GM21723 (cell line): Measurements from ENCODE around the gene NRSN2.
"Not testable (repeated sequence)": the region's sequence is repeated elsewhere in the genome, so short reads cannot be mapped to it uniquely, and the experiment has no call there.

Source experiments
- ATAC-seq: cut with Tn5 transposase; IDR thresholded peaks from one replicate; pipeline ENCODE4 v1.9.1; 2021; ENCODE audit warnings: mild to moderate bottlenecking, moderate library complexity; ENCODE audit not compliant: unreplicated experiment

Gene NRSN2

DNA sequence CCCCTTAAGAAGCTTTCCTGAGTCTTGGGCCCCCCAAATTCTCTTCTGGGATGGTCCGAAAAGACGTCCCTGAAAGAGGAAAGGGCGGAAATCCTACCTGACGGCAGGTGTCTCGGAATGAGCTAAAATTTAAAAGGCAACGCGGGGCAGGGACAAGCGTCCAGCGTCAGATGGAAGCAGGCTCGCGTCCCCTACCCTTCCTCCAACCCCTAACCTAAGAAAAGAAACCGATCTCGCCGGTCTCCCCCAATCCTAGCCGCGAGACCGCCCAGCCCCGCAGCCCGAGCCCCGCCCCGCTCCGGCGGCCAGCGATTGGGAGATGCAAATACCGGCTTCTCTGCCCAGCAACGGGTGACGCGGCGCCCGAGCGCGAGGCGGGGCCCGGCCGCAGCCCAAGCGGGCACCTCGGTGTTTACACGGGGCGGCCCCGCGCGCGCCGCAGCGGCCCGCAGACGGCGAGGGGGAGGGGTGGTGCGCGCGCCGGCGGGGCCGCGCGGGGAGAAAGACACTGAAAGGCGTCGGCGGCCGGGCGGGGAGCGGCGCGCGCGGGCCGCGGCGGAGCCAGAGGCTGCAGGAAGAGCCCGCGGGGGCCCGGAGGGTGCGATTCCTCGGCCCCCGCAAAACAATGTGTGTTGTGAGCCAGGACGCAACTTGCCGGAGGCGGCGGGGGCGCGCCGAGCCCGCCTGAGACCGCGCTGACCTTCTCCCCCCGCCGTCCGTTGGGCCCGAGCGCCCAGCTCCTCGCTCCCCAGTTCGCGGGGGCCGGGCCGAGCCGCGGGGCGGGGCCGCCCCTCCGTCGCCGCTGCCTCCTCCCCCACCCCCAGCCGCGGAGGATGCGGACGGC is 21.6 kb upstream of the NRSN2 start, which contains the start of gene SOX12:
SOX12 (plus strand) TSS at position 508 of the 844 bp plus-strand sequence. CDS start 373 bp downstream, outside the sequence.
- ATAC-seq = peak; percentile 67

DNA sequence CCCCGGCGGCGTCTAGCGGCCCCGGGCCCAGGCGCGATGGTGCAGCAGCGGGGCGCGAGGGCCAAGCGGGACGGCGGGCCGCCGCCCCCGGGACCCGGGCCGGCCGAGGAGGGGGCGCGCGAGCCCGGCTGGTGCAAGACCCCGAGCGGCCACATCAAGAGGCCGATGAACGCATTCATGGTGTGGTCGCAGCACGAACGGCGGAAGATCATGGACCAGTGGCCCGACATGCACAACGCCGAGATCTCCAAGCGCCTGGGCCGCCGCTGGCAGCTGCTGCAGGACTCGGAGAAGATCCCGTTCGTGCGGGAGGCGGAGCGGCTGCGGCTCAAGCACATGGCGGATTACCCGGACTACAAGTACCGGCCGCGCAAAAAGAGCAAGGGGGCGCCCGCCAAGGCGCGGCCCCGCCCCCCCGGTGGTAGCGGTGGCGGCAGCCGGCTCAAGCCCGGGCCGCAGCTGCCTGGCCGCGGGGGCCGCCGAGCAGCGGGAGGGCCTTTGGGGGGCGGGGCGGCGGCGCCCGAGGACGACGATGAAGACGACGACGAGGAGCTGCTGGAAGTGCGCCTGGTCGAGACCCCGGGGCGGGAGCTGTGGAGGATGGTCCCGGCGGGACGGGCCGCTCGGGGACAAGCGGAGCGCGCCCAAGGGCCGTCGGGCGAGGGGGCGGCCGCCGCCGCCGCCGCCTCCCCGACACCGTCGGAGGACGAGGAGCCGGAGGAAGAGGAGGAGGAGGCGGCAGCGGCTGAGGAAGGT is 20.8 kb upstream of the NRSN2 start:
- ATAC-seq = no peak

DNA sequence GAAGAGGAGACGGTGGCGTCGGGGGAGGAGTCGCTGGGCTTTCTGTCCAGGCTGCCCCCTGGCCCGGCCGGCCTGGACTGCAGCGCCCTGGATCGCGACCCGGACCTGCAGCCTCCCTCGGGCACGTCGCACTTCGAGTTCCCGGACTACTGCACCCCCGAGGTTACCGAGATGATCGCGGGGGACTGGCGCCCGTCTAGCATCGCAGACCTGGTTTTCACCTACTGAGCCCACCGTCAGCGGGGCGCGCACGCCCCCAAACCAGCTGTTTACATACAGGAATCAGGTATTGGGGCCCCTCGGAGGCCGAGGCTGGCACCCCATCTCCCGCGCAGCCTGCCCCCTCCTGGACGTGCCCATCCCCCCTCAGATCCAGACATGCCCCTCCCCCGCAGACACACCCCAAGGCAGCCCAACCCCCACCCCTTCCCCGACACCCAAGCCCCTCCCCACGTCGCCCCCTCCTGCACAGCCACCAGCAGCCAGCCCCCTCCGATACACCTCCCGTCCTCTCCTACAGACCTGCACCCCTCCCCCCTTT is 20.2 kb upstream of the NRSN2 start:
- ATAC-seq = no peak

DNA sequence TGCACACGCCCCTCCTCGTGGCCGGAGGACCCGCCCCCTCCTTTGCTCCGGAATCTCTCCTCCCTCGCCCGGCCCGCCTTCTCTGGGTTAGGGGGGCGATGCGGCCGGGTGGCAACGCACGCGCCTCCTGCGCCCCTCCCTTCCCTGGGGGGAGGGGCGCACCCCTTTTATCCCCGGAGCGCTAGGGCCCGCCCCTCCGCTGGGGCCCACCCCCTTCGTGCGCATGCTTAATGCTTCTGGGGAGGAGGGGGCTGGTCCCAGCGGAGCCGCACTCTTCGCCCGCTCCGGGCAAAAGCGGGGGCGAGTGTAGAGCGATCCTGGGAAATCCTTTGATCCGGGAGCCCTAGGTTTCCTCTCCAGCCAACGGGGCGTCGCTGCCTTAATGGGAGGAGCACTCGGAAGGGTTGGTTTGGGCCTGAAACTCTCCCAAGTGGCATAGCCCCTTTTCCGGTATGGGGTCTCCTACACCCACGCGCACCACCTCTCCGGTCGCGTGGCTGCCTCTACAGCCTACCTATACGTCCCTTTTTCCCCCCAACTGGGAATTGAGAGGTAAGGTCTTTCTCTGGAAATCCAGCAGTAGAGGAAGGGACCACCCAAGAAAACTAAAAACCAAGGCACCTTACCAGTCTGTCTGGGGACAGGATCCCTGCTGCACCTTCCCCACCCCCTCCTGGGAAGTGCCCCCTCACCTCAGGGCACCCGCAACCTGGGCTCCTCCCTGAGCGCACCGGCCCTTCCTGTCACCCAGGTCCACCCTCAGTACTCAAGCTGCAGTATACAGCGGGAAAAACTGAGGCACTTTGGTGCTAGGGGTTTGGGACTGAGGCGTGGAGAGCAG is 19.5 kb upstream of the NRSN2 start:
- peak; percentile 27 for ATAC-seq

DNA sequence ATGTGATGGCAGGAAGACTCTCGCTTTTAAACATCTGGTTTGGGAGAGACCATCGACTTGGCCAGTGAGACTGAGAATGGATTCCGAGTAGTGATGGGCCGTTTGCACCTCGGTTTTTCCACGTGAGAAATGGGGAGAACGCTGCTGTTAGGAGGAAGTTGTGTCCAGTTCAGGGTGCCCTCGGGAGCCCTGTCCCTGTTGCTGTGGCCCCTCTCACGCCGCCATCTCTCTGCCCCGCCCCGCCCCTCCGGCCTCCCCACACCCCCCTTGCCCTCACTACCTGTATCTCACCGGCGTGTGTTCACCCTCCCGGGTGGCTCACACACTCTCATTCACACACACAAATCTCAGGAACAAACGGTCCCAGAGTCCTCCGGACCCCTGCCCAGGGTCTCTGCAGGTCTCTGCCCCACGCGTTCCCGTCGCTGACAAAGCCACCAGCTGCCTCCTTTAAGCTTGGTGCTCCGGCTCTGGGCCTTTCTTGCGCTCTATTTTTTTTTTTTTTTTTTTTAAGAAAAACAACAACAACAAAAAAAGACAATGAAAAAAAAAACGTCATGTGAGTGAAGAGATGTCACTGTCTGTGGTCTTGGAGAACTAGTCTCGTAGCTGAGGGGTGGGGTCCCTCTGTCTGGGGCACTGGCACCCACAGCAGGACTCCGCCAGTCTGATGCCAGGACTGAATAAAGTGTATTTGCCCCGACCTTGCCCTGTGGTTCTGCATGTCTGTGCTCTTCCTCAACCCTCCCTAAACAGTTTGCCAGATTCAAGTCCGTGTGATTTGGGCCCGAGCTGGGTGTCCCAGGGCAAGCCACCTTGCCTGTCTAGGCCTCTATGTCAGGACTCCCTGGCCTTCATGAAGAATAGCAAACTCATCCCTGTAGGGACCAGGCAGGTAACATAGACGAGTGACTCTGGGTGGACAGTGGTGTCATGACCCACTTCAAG is 18.6 kb upstream of the NRSN2 start:
- ATAC-seq = no peak

DNA sequence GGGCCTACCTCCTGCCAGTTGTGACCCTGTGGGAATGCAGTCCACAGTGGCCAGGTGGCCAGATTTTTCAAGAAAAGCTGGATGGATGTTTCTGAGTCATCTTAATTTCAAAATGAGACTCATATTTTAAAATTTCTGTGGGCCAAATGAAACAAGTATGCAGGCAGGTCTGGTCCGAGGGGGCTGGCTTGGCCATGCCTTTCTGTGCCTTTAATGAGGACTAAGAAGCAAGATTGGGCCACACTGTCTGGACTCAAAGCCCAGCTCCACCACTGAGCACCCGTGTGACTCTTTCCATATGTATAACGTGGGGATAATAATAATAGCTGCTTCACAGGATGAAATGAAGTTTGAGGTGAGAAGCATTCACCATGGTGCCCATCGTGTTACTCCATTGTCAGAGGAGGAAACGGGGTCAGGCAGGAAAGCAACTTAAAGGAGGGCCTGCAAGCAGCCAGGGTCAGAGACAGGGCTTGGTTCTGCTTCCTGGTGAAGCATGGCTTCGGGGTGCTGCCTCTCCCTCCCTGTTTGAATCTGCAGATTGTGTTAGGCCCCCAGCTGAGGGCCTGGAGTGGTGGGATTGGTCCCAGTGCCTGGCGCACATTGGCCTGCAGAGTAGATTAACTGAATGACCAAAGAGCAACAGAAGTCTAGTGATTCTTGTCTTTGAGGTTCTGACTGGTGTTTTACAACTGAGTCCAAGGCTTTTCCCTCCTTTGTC is 17.8 kb upstream of the NRSN2 start:
- ATAC-seq = no peak

DNA sequence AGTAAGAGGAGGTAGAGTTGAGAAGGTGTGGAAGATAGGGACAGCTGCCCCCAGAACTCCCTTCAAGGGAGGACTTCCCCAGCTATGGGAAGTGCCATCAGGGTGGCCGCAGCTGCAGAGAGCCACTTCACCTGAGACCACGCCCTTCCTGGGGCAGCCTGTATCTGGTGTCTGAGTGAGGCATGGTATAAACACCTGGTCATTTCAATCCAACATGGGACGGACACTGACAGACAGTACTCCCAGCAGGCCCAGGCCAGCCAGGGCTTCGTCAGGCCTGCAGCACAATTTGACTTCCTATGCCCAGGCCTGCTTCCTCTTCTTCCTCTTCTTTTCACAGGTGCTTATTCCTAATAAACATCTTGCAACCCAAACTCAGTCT is 17.1 kb upstream of the NRSN2 start:
- ATAC-seq = no peak

DNA sequence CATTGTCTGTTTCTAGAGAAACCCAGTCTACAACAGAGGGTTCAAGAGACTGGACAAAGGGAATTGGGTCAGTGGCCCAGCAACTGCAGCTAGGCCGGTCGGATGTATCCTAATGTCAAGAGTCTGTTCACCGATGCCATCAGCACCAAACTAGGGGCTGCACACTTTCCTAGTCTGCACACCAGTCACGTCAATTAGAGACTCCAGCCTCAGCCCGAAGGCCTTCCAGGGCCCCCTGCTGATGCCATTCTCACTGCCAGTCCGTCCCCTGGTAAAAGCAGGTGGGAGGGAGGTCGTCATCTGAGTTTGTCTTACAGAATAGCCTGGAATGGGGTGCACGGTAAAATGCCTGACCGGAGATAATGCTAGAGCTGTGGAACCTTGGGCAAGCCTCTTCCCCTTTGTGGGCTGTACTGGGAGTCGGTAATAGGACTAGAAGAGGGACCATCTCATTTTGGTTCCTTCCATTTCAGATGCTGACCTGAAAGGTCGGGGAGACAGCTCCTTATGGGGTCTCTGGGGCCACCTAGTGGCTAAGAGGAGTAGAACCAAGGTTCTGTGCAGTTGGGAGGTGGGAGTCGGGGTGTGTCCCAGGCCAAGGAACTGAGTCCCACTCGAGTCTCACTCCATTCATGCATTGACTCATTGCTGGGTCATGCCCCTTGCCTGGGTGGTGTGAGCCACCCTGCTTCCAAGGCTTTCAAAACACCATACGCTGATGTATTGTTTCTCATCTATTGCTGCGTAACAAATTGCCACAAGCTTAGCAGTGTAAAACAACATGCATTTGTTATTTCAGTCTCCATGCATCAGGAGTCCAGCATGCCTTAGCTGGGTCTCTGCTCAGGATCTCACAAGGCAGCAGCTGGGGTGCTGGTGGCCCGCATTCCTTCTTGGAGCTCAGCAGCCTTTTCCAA is 16.4 kb upstream of the NRSN2 start:
- no peak for ATAC-seq

DNA sequence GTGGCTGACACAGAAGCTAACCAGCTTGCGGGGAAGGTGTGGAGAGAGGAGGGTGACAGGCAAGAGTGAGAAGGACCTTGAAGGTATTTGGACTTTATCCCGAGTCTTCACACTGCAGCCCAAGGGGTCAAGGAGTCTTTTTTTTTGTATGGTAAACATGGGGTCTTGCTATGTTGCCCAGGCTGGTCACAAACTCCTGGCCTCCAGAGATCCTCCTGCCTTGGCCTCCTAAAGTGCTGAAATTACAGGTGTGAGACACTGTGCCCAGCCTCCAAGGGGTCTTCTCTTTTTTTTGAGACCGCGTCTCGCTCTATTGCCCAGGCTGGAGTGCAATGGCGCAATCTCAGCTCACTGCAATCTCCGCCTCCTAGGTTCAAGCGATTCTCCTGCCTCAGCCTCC is 12.3 kb upstream of the NRSN2 start:
- ATAC-seq = no peak

DNA sequence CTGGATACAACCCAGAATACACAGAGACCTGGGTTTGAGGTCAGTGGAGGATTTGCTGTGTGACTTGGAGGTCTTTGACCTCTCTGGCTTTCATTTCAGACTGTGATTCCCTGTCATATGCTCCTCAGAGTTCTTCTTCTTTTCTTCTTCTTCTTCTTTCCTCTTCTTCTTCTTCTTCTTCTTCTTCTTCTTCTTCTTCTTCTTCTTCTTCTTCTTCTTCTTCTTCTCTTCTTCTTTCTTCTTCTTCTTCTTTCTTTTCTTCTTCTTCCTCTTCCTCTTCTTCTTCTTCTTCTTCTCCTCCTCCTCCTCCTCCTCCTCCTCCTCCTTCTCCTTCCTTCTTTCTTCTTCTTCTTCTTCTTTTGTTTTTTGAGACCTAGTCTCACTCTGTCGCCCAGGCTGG is 10.9 kb upstream of the NRSN2 start:
- not testable (repeated sequence) for ATAC-seq

DNA sequence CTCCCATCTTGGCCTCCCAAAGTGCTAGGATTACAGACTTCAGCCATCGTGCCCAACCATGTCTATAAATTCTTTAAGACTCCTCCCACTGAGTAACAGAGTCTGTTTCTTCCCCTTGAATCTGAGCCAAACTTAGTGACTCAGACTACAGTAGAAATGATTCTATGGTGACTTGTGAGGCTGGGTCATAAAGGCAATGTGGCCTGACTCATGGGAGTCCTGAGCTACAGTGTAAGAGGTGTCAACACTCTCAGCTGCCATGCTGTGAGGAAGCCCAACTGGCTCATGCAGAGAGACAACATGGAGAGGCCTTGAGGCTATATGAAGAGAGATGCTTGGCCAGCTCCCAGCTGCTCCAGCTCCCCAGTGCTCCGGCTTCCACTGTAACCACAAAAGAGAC is 5.2 kb upstream of the NRSN2 start:
- ATAC-seq = no peak

DNA sequence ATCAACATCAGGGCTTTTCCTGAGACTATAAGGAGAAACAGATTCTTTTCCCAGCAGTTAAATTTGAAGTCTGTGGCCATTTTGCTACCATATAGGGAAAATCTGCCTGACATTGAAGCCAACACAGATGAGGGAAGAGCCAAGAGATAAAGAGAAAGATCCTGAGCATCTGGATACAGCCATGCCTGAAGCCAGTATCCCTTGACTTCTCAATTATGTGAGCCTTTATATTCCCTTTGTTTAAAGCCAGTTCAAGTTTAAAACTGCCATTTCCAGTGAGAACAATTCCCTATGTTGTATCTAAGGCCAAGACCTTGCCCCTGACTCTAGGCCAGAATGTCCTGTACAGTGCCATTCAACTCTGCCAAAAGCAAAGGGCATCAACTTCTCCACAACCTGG is 3.8 kb upstream of the NRSN2 start:
- no peak for ATAC-seq

DNA sequence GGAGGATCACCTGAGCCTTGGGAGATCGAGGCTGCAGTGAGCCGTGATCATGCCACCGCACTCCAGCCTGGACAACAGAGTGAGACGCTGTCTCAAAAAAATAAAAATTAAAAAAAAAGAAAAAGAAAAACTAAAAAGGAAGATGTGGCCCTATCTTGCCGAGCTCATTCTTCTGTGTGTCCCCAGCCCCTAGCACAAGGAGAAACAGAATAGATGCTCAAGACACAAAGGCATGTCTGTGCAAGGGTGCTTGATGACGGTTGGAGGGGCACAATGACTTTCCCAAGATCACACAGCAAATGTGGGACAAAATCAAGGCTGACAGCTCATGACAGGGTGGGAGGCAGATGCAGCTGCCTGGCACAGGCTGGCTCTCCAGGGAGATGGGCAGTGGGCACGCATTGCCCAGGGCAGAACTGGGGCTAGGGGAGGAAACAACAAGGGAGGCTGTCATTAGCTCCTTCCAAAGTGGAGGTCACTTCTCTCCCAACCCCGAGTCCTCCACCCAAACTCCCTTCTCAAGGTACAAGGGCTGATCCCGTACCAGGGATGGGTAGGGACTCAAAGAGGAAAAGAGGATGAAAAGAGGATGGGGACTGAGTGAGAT is 775 bp upstream of the NRSN2 start:
- no peak for ATAC-seq

DNA sequence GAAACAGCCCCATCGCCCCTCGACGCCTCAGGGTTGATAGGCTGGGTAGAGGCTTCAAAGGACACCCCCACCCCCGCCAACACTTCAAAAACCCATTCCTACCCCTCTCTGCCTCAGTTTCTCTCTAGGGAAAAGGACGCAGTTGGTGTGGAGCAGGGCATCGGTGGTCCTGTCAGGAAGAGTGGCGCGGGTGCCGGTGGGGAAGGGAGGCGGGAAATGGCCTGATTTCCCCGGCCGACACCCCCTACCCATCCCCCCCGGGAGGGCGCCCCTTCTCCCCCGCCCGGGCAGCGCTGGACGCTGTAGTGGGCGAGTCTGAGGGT is 367 bp downstream of the NRSN2 start:
- peak; percentile 4 for ATAC-seq

DNA sequence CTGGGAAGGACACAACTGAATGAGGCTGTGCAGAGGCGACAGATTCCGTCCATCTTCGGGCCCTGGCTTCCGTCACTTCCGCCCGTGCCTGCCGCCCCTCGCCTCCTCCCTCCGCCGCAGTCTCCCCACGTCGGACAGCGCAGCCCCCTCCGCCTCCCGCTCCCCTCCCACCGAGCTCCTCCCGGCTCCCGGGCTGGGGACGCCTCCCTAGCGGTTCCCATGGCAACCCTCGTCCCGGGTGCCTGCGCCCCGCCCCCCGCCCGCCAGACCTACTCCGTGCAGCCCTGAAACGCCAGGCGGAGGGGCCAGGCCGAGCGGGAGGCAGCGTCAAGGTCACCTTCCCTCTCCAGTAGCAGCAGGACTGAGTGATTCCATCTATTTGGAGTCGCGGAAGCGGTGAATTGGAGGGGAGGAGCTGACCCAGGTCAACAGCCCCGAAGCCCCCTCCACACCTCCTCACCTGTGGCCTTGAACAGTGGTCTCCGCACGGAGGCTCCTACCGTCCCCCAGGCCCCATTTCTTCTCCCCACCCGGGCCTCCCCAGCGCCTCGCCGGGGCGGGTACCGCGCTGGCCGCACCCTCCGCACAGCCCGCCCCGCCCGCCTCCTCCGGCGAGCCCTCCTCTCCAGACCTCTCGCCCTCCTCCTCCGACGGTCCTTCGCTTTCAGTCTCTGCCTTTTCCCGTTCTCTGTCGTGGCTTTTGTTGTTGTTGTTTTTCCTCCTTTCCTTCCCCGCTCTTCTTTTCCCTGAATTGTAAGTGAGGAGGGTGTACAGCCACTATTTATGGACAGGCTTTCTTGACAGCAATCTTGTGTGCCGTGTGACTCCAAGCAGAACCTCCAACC is 951 bp downstream of the NRSN2 start:
- ATAC-seq = peak; percentile 75

DNA sequence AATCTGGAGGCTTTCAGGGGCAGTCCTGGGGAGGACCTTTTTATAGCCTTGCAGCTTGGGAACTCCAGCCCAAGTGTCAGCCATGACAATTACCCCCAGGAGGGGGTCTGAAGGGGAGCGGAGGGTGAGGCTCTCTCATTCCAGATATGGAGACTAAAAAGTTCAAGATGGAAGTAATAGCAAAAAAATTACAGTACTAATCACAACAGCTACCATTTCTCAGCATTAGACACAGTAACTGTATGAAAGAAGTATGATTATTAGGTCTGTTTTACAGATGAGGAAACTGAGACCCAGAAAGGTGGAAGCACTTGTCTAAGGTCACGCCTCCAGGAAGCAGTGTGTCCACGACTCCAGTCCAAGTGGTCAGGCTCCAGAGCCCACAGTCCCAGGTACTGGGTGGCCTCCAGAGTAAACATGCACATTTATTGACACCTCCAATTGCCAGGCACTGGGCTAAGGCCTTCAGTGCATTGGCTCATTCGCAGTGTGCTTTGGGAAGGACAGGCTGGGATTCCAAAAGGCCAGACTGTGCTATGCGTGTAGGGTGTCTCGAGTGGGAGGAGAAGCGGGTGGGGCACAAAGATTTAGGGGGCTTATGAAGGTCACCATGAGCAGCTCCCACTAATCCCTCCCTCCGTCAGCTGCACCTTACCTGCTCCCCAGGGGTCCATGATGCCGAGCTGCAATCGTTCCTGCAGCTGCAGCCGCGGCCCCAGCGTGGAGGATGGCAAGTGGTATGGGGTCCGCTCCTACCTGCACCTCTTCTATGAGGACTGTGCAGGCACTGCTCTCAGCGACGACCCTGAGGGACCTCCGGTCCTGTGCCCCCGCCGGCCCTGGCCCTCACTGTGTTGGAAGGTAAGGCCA is 2.3 kb downstream of the NRSN2 start:
- no peak for ATAC-seq
